Lung (tissue), 12 donors: ENCODE data around the gene PNMA5. TPM values are rescaled to one million over a fixed set of nuclear protein-coding genes. Genes with fewer than 3 reads are reported as not detected.

Source experiments
- ATAC-seq: fragments of 200-7000 bp; cut with Tn5 transposase; one replicate; pipeline ENCODE4 v1.9.1; 2020; ENCODE audit warnings: moderate number of reproducible peaks; ENCODE audit not compliant: insufficient read depth, low FRiP score
- DNase-seq, 3 donors: peaks; one replicate each; pipeline ENCODE4 v3.0.0-alpha.2; 2013 to 2017
- H3K27ac ChIP-seq, 2 donors: one replicate each; pipeline ENCODE4 v1.5.1; 2013; ENCODE audit warnings: mild to moderate bottlenecking in 2 of 2, moderate library complexity in 2 of 2, control low read depth in 1 of 2, inconsistent platforms in 1 of 2, low read depth in 1 of 2, low read length in 1 of 2
- H3K27me3 ChIP-seq, 3 donors: one replicate each; pipeline ENCODE4 v1.5.1; 2013; ENCODE audit warnings: low read length in 2 of 3; ENCODE audit not compliant: control insufficient read depth in 3 of 3, insufficient read depth in 3 of 3
- H3K36me3 ChIP-seq, 4 donors: one replicate each; pipeline ENCODE4 v1.5.1; 2013; ENCODE audit warnings: low read length in 4 of 4, mild to moderate bottlenecking in 1 of 4, moderate library complexity in 1 of 4; ENCODE audit not compliant: control insufficient read depth in 4 of 4, insufficient read depth in 4 of 4
- H3K4me1 ChIP-seq, 5 donors: one replicate each; pipeline ENCODE4 v1.5.1; 2013; ENCODE audit warnings: low read length in 5 of 5, mild to moderate bottlenecking in 2 of 5, moderate library complexity in 1 of 5; ENCODE audit not compliant: control insufficient read depth in 5 of 5, insufficient read depth in 5 of 5
- H3K4me3 ChIP-seq: one replicate; pipeline ENCODE4 v1.5.1; 2013; ENCODE audit warnings: mild to moderate bottlenecking, control low read depth, moderate library complexity
- H3K9ac ChIP-seq, 2 donors: one replicate each; pipeline ENCODE4 v1.5.1; 2013; ENCODE audit warnings: low read length in 2 of 2, control low read depth in 1 of 2; ENCODE audit not compliant: insufficient read depth in 1 of 2
- H3K9me3 ChIP-seq, 4 donors: one replicate each; pipeline ENCODE4 v1.5.1; 2013; ENCODE audit warnings: low read length in 3 of 4, mild to moderate bottlenecking in 1 of 4, moderate library complexity in 1 of 4; ENCODE audit not compliant: control insufficient read depth in 4 of 4, insufficient read depth in 3 of 4
- CTCF ChIP-seq: IDR thresholded peaks from 2 replicates; pipeline ENCODE4 v1.5.1; 2012; ENCODE audit warnings: mild to moderate bottlenecking; ENCODE audit errors: control extremely low read depth, extremely low read depth
- WGBS, 2 donors: extraction: QIAGEN DNeasy Blood & Tissue Kit; methylation state at CpG; one replicate each; pipeline ENCODE4 v1.1.7; 2013; 5-methylcytosine and 5-hydroxymethylcytosine counted together
- polyA plus RNA-seq, 2 donors: library from polyadenylated mRNA; stranded (reverse); fragments of 200-250 nt; gene quantifications; one replicate each; pipeline ENCODE4 v1.2.1, GENCODE V29; 2013
- total RNA-seq, 2 donors: library from RNA; depleted of rRNA in 1 of 2; stranded (reverse); fragments of >200 nt in 1 of 2; gene quantifications; one replicate each; pipeline ENCODE4 v1.2.1, GENCODE V29; 2014 to 2021
- donor health status: control.
- donor health status: control.
- donor health status: Bipolar disorder and iron deficiency.
- donor health status: healthy.
- donor health status: DM: yes; HTN: yes; CAD: no.

The PNMA5 gene
- total and polyA plus RNA-seq, 4 donors: 0.03 to 0.04 TPM; not detected in 2

GRCh38 chrX:152968193-152968592 lies 25.7 kb downstream of the PNMA5 start:
- Histone ChIP-seq H3K4me3 (no peak overlapping the region), H3K9ac (no peak overlapping the region), H3K4me1 (no peaks in the 10 kb centered on the region), H3K9me3 (no peaks in the 10 kb centered on the region), H3K27ac (no peak overlapping the region), H3K27me3 (no peaks in the 10 kb centered on the region), H3K36me3 (peaks cover 0 to 2% (median 0%) of the 10 kb centered on the region in 4 donors)
- TF ChIP-seq CTCF: no peak
- DNase-seq (no peak), ATAC-seq (no peak)
- WGBS, 2 donors: 61 to 94% methylated on average over 2 of the region's 2 CpGs

- 69 to 89% methylated on average over 1 of the region's 1 CpG for WGBS, 2 donors
- H3K27me3 ChIP-seq: no peaks in the 10 kb centered on the region
These were observed 33.8 kb downstream of the PNMA5 start for GRCh38 chrX:152960115-152960514.

GRCh38 chrX:152959626-152960025 lies 34.3 kb downstream of the PNMA5 start:
- Histone ChIP-seq H3K4me1 (no peaks in the 10 kb centered on the region), H3K9ac (no peak overlapping the region), H3K27ac (no peak overlapping the region), H3K36me3 (no peaks in the 10 kb centered on the region), H3K27me3 (no peaks in the 10 kb centered on the region), H3K4me3 (no peak overlapping the region), H3K9me3 (peaks cover 0 to 3% (median 0%) of the 10 kb centered on the region in 4 donors)
- WGBS, 2 donors: 69 to 95% methylated on average over 6 of the region's 6 CpGs
- TF ChIP-seq CTCF: no peak
- DNase-seq: no peak
- ATAC-seq: no peak

More at GRCh38 chrX:152960115-152960514, 33.8 kb downstream of the PNMA5 start:
- DNase-seq (no peak), ATAC-seq (no peak)
- no peak for TF ChIP-seq CTCF
- H3K27ac ChIP-seq: no peak overlapping the region
- H3K36me3 ChIP-seq: no peaks in the 10 kb centered on the region
- peaks cover 0 to 3% (median 0%) of the 10 kb centered on the region in 4 donors for H3K9me3 ChIP-seq
- no peak overlapping the region for H3K4me3 ChIP-seq
- H3K4me1 ChIP-seq: no peaks in the 10 kb centered on the region
- no peak overlapping the region for H3K9ac ChIP-seq
